RPMI8226 (cell line): ENCODE measurements around the gene STIMATE.
A peak's percentile ranks its signal among the peaks of the same experiment; 100 is the strongest.

Experiments
- DNase-seq: peaks from one replicate; pipeline ENCODE4 v3.0.0-alpha.2; 2015

Gene STIMATE

DNA sequence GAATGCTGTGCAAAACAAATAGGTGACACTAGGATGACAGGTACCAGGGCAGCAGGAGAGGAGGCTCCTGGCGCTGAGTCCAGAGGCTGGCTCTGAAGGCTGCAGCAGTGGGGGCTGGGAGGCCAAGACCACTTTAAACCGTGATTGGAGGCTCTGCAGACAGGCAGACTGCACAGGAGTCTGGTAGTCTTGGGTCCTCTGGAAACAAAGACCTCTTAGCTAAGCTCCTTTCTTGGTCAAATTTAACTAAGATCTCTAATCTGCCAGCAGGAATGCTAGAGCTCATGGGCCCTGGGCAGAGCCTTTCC is 58.1 kb downstream of the STIMATE start:
- DNase-seq, result no peak

DNA sequence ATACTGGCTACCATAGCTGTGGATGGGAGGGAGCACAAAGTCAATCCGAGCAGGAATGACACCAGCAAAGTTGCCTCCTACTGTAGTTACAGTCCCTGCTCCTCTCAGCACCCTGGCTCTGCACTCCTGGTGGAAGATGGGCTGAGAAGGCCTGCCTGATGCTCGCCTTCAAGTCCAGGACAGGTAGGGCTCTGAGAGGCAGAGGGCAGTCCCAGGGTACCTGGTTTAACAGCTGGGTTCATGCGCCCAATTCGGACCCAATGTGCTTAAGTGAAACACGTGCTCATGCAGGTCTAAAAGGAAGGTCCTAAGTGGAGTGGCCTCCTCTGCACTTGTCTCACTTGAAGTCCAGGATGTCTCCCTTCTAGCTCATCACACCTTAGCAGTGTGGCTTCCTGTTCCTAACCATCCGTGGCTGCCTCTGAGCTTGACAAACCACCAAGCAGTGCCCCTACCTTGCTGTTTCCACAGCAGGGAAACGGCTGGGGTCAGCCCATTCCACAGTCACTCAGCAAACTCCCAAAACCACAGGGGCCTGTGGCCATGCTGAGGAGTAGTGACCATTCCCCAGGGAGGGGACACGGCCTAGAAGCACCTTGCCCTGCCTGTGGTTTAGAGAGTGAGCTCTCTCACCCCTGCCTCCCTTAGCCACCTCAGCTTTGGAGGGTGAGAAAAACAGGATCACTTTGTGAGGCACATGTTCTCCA is 58.6 kb downstream of the STIMATE start:
- no peak for DNase-seq

DNA sequence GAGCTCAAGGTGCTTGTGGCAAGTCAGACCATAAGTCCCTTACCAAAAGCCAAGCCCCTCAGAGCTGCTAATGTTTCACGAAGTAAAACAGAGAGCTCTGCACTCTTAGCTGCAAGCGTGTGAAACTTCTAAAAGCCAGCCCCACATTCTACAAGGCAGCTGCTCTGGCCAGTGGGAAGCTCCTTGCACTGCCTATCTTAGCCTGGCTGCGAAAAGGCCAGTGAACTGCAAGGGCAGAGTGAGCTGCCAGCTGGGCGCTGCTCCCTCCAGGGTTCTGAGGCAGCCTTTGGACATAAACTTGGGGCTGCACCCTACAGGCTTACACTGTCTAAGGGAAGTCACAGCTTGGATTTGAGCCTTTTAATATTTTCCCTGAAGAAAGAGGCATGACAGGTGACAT is 60.4 kb downstream of the STIMATE start:
- no peak for DNase-seq

DNA sequence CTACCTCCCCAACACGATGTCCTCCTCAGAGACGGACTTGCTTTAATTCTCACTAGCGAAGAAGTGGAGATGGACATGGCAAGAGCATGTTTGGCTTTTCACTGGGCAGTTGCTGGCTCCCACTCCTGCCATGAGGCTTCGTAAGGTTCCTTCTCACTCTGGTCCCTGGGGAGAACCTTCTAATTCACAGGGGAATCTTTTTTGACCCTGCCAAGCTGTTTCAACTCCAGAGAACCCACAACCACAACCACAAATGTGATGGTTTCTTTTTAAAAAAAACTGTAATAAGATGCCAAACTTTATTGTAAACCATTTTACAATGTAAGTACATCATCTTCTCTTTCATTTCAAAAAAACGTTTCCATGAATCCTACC is 60.9 kb downstream of the STIMATE start:
- no peak for DNase-seq

DNA sequence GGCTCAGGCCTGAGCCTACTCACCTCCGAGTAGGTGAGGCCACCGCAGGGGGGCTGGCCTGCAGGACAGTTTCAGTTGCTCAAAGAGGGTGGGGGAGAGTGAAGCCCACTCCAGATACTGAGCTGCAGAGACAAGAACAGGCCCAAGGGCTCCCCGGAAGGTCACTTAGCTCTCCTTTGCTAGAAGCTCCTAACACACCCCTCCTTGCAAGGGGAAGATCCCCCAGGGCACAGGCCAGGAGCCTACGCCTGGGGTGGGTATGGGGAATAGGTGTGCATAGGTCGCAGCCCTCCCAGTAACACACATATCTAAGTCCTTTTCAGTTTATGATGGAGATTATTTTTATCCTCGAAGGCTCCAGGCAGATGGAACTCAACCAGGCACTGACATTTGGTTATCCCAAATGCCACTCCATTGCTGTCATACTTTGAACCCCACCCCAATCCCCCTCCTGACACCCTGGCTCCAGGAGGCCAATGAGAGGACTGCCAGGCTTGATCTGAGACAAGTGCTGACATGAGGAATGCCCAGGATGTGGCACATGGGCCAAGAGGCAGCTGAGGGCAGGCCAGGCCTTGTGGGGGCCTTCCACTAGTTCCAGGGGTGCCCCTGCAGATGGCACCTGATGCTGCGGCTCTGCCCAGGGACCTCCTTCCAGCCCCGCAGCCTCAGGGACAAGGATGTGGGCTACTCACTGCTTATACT is 61.4 kb downstream of the STIMATE start:
- no peak for DNase-seq

DNA sequence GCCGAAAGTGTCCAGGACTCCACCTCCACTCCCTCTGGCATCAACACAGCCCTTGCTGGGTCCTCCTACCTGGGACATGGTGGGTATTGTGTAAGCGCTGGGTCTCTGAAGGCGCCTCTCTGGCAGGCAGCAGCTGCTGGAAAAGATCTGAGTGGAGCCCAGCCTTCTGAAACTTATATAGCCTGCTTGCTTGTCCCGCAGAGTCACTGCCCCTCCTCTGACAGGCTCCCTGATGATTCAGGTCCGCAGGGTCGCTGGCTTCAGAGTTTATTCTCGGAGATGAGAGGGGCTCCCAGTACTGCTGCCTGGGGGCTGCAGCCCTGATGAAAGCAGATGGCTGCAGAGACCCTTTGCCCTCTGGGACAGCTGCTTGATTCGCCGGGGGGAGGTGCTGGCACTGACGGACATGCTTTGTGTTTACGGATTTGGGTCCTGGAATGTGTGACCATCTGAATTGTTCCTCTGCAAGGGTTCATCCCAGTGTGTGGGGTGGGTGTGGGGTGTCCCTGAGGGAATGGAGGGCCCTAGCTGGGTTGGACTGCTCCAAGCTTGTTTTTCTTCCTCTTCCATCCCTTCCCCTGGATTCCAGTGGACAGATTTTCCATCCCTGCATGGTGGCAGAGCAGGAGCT is 62.4 kb downstream of the STIMATE start, which contains the start of gene MUSTN1:
Gene MUSTN1 (minus strand): TSS at position 149 of the 631 bp plus-strand sequence. CDS start 71 bp downstream, at position 78.
- DNase-seq, result no peak

DNA sequence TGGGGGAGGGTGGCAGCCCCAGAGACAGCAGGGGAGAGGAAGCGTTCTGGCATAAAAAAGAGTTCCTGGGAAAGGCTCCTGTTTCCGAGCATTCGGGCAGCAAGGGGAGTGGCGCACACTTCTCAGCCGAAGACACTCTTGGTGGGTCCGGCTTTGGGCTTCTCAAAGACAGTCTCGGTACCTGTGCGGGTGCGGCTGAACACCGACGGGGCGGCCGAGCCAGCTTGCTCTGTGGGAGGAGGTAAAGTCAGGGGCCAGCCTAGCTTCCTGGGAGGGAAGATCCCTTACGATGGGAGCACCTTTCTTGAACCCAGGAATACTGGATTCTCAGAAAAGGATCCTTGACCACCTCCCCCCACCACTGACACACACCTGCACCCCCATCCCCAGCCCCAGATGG is 64.1 kb downstream of the STIMATE start:
- no peak for DNase-seq

DNA sequence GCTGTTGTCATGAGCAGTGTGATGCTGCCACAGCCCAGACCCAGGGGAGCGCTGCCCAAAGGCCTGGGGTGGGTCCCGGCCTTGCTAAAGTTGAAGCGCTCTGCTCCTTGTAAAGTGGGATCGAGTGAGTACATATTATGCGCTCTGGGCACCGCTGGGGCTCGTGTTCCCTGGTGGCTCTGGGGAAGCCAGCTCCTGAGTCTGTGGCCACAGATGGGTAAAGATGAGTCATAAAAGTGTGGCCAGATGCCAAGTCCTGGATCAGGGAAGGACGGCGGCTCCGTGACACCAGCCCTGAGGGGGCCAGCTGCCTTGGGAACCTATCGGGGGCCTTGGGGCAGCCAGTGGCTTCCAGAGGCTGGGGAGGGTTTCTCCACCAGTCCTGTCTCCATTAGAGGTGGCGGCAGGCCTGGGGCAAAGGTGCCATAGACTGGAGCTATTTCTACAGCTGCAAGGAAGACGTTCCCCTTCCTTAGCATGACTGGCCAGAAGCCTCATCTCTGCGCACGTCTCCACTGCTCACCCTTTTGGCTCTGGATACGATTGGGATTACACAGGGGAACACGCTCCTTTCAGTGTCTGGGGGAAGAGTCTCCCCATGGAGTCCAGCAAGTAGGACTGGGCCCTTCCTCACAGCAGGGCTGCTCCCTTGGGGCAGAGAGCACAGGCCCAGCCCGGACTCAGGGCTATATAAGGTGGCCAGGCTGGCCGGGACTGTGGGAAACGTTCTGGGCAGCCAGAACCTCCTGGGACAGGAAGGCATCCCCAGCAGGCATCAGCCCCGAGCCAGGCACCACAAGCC is 65.6 kb downstream of the STIMATE start:
- DNase-seq, result no peak

DNA sequence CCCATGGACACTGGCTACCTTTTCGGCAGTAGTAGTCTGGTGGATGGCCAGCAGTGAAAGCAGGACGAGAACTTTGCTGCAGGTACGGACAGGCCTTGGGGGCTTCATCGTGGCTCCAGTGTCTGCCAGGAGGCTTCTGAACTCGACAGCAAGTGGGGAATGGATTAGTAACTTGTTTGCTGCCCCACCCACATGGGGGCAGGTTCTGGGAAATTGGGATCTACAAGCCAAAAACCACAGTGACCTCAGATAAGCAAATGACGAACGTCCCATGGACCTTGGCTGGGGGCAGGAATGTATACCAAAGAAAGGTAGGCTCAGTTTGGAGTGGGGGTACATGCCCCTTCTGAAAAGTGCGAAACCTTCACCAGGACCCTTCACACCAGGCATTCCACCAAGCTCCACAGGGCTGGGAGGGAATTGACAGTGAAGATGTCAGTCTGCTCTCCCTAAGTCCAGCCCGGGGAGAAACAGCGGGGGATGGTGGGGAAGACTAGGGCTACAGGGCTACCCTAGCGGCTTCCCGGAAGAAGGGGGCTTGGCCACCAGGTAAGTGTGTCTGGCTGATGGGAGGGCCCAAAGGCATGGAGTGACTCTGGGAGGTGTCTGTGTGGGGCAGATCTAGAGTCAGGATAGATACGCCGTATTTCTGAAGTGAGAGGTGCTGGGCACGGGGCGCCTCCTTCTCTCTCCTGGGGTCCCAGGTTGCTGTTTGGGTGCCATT is 66.7 kb downstream of the STIMATE start, which contains the start of gene ITIH4:
Gene ITIH4 (minus strand): TSS at position 138 of the 724 bp plus-strand sequence. CDS start 30 bp downstream, at position 108.
- no peak for DNase-seq

DNA sequence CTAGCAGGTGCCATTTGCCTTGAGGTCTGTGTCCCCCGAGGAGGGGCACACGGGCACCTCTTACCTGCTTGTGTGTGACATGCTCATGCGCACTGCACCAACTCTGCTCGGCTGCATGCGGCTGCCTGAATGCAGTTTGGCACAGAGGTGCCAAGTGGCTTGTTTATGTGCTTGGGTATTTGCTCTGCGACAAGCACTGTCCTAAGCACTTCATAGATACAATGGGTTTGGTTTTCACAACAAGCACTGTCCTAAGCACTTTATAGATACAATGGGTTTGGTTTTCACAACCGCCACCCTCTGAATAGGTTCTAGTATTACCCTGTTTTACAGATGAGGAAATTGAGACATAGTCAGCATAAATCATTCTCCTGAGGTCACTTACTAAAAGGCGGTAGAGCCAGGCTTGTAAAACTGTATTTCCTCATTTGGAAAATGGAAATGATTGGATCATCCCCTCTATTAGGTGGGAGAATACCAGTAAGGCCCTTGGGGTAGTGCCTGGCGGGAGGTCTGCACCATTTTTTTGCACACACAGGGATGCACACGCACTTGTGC is 67.4 kb downstream of the STIMATE start:
- DNase-seq, result no peak

DNA sequence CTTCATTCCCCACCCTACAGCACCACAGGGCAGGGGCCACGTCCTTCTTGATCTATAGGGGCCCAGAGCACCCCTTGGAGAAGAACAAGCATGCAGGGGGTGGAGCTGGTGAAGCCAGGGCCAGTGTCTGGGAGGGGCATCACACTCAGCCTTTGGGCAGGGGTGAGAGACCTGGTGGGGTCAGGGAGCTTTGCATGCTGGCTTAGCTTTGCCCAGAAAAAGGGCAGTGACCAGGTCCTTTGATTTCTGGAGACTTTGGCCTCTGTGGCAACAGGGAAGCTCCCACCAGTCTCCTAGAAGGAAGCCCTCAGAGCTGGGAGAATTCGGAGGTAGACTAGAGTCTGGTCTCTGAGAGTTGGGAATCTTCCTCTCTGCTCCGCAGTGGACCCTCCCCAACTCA is 67.9 kb downstream of the STIMATE start:
- DNase-seq, result no peak

DNA sequence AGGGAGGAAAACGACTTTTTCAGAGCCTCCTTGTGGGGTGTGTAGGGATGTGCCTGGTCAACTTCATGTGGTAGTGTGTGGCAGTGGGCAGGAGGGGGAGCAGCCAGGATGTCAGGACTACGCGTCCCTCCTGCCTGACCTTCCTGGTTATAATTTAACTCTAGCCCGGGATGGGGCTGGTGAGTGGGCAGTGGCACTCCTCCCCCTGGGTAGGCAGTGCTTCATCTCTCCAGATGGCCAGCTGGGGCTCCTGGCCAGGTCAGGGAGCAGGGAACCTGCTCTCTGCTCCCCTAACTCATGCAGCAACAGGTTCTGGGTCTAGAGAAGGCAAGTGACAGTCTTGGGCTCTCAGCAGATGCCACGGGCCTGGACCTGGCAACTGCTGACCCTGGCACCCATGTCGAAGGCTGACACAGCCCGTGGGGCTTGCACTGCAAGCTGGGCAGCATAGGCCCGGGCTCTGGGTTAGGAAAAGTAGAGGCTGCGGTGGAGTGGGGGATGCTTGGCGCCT is 69.4 kb downstream of the STIMATE start:
- DNase-seq, result no peak

DNA sequence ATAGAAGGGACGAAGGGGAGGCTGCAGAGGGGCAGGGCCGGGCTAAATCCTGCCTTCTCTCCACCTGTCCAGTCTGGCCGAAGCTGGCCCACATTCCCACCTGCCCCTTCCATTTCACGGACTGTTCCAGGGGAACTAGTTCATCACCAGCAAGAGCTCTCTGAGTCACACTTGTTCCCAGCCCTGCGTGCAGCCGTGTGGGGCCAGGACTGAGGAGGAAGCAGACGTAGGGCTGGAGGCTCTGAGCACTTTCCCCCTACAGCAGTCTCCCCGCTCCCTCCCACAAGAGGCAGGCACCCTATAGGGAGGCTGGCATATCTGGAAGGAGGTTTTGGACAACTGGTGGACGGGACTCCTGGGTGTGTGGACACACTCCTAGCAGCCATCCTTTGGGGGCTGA is 69.9 kb downstream of the STIMATE start:
- no peak for DNase-seq

DNA sequence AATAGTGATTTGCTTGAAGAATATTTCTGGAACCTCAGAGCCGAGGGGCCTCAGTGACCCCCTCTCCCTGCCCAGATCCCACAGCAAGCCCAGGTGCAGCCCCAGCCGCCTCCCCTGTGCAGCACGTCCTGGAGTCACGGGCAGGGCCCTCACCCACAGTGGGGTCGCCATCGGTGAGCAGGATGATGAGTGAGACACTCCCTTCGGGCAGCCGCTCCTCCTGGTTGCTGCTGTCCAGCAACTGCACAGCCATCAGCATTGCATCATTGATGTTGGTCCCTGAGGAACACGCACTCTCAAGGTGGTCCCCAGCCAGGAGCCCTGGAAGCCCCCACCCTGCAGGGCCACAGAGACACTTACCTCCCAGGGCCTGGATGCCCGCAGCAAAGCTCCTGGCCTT is 73.3 kb downstream of the STIMATE start:
- DNase-seq, result no peak

DNA sequence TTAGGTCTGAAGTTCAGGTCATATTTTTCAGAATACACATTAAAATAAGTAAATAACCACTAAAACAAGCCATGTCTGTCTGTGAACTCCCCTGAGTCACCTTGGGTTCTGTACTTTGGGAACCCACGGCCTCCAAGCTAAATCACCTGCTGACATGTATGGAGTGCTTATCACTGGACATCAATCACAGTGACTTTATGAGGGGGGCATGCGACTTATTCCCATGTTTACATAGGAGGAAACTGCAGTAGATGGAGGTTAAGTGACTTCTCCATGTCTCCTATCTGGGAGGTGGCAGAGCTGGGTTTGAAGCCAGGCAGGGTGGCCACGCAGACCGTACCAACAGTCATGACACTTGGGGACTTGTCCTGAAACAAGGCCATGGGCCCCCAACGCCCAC is 75.0 kb downstream of the STIMATE start:
- DNase-seq, result no peak

DNA sequence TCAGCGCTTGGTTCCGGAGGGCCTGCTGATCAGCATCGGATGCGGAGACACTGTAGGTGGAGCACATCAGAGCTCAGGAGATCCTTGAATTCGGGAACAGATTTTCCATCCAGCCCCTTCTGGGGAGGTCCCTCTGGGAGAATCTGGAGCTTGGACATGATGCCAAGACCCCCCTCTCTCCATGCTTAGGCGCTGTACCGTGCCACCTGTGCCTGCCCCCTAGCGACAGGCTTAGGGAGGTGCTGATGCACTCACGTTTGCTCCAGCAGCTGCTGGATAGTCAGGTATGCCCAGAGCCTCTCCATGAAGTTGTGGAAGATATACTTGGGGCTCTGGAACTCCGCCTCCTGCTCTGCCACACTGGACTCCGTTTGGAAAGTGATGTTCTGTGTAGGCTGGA is 76.6 kb downstream of the STIMATE start:
- peak; percentile 60 for DNase-seq

DNA sequence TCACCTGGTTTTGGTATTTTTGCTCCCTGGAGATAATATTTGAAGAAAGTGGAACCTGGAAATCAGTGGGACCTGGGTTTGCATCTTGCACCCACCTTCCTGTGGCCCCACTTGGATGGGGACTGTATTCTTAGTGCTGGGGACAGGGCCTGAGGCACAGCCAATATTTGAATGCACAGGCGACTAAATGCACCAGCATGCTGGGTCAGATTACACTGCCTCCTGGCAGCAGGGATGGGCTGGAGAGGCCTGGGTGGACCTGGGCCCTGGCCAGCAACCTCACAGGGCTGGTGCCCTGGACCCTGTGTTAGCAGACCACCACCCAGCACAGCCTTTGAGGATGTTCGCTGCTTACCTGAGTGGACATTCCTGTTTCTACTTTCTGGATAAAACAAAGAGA is 77.4 kb downstream of the STIMATE start:
- DNase-seq, result no peak

DNA sequence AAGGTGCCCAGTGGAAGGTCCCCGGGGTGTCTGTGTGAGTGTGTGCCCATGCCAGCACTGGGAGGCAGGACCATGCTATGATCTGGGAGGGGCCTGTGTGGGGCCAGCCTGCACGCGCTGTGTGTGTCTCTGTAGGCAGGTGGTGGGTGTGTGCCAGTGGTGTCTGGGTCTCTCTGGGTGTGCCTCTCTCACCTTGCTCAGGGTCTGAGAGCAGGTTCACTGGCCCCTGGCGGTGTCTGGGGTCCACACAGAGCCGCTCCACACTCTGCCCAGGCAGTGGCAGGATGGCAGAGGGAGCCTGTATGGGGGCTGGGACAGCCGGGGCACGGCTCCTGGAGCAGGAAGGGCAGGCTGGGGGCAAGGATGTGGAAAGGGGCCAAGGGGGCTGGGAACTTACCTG is 79.5 kb downstream of the STIMATE start:
- DNase-seq, result no peak

DNA sequence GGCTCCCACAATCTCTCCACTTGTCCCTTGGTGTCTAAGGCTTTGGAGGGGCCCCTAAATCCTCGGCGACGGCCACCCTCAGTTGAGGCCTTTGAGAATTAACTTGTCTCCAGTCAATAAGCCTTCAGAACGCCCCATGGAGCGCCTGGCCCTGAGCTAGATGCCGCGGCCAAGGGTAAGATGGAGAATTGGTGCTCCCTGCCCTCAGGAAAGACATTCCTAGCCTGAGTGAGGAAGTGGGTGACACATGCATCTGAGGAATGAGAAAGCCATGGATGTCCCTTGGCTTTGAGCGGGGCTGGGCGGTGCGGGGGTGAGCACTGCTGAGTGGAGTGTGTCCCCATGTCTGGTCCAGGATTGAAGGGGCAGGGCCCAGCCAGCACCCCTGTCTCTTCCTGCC is 80.1 kb downstream of the STIMATE start:
- no peak for DNase-seq

DNA sequence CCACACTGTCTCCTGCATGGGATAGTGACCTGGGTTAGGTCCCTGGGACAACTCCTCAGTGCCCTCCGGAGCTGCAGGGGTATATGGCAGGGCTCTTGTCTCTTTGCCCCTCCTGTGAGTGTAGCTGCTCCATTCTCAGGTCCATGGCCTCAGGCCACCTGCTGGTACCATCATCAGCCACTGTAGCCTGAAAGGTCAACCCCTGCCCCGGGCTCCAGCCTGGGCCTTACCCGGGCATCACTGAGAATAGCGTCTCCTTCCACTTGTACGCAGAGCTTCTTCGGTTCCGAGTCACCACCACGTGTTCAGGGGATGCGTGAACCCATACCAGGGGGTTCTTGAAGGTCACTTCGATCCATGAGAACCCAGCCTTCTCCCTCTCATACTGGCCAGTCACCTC is 80.7 kb downstream of the STIMATE start:
- DNase-seq, result no peak

DNA sequence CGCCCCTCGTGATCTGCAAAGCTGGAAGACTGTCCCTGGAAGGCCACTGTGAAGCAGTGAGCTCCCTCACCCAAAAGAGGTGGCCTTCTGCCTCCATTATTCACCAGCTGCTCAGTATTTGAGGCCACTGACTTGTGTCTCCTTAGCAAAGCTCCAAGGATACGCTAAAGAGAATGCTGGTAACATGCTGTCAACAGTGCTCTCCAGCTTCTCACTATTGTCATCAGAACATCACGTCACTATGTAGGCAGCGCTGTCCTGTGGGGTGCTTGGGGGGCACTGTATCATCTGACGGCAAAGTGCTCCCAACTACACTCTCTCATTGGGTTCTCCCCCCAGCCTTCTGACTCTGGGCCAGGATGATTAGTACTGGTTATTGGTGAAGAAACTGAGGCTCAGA is 81.1 kb downstream of the STIMATE start:
- no peak for DNase-seq

DNA sequence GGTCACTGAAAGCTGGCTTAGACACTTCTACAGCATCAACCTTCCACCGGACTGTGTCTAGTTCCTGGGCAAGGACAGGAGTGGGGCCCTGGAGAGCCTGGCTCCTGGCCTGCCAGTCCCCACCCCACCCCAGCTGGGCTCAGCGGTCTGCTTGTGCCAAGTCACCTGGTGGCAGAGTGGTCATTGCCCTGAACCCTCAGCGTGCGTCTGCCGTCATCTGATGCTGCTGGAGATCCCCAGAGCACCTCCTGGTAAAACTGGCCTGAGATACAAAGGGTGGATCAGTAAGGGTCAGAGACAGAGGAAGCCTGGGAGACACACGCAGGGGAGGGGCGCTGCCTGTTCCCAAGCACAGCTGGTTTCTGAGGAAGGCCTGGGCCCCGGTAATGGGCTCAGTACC is 83.5 kb downstream of the STIMATE start:
- no peak for DNase-seq
